Activated CD4-positive, alpha-beta T cell treated with anti-CD3 and anti-CD28 coated beads, Interleukin-2, amount 50 U/mL, for 16 hours (primary cell): ENCODE data around the gene SLC46A1.
"Not testable (repeated sequence)": the region's sequence is repeated elsewhere in the genome, so short reads cannot be mapped to it uniquely, and the experiment has no call there.

Experiments used
- DNase-seq: peaks from one replicate; pipeline ENCODE4 v3.0.0-alpha.2; 2020

Gene SLC46A1

DNA sequence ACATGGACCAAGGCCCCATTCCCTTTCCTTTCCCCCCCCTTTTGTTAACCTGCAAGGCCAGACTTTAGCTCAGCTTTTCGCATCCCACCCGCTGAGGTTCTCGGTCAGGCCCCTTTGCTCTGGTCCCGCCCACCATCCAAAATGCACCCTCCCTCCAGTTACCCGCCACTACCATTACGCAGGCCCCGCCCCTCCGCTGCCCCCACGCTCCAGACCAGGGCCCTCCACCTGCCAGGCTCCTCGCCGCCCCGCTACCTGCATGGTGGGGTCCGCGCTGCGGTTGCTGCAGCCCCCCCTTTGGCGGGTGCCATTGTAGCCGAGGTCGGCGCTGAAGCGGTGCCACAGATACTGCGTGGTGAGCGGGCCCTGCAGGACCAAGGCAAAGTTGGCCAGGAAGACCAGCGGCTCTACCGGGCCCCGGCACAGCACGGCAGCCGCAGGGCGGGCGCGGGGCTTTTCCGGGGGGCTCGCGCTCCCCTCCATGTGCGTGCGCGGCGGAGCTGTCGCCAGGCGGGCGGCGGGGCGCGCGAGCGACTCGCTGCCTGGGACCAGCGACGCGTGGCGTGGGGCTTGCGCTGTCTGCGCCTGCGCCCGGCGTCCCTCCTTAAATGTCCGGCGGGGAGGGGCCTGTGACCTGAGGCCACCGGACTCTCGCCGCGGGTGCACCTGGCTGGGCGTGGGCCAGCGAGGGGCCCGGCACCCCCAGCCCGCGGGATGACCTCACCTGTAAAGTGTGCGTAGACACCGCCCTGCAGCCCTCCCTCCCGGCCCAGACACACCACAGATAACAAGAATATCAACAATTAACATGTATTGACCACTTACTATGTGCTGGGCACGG lies at the start of gene SLC46A1:
Gene SLC46A1 (minus strand): TSS at position 581 of the 841 bp plus-strand sequence. CDS start 98 bp downstream, at position 483.
- peak; percentile 55 for DNase-seq

GRCh38 chr17:28449859-28450258 lies 43.8 kb upstream of the SLC46A1 start:
- DNase-seq, result no peak

- DNase-seq, result no peak
Observed at GRCh38 chr17:28447396-28447760, 41.4 kb upstream of the SLC46A1 start.

- no peak for DNase-seq
Observed at GRCh38 chr17:28446716-28447395, 40.8 kb upstream of the SLC46A1 start.

GRCh38 chr17:28443901-28444638 lies 38.1 kb upstream of the SLC46A1 start:
- no peak for DNase-seq

DNA sequence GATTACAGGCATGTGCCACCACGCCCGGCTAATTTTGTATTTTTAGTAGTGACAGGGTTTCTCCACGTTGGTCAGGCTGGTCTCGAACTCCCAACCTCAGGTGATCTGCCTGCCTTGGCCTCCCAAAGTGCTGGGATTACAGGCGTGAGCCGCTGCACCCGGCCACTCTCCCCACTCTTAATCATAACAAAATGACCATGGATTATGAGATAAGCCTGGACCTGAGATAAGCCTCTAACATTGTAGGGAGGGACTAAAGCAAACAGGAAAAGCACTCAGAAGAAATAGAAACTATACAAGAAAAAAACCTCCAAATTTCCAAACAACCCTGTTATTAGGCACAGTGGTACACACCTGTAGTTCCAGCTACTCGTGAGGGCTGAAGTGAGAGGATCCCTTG lies 28.3 kb upstream of the SLC46A1 start:
- not testable (repeated sequence) for DNase-seq

DNA sequence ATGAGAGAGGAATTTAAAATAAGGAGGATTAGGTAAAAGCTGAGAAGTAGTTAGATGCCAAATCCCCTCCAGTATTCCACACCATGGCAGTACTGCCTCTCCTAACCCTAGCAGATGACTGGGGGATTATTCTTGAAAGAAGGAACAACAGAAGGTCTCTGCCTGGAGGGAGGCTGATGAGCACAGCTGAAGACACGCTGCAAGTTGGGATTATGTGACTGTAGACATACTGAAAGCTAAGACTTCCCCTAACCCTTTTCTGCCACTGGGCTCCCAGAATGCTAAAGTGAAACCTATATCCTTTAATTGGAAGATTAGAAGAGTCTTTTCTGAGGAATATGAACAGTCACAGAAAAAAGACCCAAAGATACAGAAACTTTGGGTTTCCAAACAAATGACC lies 27.7 kb upstream of the SLC46A1 start:
- no peak for DNase-seq

DNA sequence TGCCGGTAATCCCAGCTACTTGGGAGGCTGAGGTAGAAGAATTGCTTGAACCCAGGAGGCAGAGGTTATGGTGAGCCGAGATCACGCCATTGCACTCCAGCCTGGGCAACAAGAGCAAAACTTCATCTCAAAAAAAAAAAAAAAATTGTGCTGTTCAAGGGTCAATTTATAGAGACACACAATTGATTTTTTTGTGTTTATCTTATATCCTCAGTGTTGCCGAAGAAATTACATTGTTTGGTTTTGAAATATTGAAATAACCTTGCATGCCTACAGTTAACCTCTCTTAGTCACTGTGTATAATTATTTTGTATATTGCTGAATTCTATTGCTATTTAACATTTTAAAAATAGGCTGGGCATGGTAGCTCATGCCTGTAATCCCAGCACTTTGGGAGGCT lies 22.0 kb upstream of the SLC46A1 start:
- not testable (repeated sequence) for DNase-seq

- no peak for DNase-seq
Observed at GRCh38 chr17:28427371-28427770, 21.4 kb upstream of the SLC46A1 start.

DNA sequence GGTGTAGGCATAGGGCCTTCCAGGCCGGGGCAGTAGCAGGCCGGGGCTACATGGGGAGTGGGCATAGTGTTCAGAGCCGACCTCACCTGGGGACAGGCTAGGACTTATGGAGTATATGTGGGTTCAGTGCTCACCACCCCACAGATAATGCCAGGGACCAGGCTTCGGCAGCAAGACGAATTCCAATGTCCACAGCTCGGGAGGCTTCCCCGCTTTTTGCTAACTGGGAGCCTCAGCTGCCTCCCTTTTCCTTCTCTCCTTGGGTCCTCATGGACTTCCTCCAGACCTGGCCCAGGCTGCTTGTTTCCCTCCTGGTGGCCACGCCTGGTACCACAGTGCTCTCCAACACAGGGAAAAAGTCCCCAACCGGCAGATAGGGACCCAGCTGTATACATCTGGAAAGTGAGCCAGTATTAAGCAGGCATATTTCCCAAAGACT lies 20.1 kb upstream of the SLC46A1 start:
- DNase-seq, result no peak

GRCh38 chr17:28425206-28425605 lies 19.2 kb upstream of the SLC46A1 start:
- DNase-seq, result no peak

DNA sequence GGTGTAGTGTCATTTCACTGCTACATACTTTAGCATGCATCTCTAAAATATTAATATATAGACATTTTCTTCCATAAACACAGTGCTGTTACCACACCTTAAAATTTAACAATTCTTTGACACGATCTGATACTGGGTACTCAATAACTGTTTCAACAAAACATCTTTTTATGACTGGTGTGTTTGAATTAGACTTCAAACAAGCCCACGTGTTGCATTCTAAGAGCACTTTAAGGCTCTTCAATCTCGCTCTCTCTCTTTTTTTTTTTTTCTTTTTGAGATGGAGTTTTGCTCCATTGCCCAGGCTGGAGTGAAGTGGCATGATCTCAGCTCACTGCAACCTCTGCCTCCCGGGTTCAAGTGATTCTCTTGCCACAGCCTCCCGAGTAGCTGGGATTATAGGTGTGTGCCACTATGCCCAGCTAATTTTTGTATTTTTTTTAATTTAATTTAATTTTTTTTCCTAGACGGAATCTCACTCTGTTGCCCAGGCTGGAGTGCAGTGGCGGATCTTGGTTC lies 15.8 kb upstream of the SLC46A1 start:
- DNase-seq, result no peak

DNA sequence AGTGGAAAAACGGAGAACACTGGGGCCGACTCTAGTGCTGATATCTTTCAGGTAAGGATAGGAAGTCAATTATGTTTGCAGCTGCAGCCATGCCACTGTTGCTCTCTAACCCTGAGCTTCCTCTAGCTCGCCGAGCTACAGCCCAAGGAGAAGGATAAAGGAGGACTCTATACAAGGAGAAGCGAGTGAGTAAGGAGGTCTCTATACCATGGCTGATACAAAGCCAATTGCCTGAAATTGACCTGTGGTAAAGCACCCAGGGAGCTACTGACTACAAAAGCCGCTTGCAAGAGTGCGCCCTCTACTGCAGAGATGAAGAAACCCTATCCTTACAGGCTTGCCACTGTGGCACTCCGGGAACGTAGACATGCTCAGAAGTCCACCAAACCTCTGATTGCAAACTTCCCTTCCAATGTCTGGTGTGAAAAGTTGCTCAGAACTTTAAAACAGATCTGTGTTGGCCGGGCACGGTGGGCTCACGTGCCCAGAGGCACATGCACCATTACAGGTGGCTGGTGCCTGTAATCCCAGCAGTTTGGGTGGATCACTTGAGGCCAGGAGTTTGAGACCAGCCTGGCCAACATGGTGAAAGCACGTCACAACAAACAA lies 10.8 kb upstream of the SLC46A1 start:
- peak; percentile 75 for DNase-seq

GRCh38 chr17:28415886-28416285 lies 9.9 kb upstream of the SLC46A1 start:
- DNase-seq, result no peak

- no peak for DNase-seq
Observed at GRCh38 chr17:28413804-28414203, 7.8 kb upstream of the SLC46A1 start.

DNA sequence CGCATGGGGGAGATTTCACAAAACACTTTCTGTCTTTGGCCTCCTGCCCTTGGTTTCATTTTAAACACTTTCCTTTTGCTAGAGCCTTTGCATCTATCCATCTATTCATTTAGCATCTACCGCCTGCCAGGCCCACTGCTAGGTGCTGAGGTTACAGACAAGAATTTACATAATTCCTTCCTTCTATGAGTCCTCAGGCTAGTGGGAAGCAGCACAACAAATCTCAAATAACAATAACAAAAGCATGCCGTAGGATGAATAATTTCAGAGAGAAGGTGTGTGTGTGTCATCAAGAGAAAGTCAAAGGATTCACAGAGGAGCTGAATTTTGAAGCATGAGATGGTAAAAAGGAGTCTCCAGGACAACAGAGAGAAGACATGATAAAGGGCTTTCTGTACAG lies 6.1 kb upstream of the SLC46A1 start:
- no peak for DNase-seq

- no peak for DNase-seq
Observed at GRCh38 chr17:28407974-28408306, 1.9 kb upstream of the SLC46A1 start.

DNA sequence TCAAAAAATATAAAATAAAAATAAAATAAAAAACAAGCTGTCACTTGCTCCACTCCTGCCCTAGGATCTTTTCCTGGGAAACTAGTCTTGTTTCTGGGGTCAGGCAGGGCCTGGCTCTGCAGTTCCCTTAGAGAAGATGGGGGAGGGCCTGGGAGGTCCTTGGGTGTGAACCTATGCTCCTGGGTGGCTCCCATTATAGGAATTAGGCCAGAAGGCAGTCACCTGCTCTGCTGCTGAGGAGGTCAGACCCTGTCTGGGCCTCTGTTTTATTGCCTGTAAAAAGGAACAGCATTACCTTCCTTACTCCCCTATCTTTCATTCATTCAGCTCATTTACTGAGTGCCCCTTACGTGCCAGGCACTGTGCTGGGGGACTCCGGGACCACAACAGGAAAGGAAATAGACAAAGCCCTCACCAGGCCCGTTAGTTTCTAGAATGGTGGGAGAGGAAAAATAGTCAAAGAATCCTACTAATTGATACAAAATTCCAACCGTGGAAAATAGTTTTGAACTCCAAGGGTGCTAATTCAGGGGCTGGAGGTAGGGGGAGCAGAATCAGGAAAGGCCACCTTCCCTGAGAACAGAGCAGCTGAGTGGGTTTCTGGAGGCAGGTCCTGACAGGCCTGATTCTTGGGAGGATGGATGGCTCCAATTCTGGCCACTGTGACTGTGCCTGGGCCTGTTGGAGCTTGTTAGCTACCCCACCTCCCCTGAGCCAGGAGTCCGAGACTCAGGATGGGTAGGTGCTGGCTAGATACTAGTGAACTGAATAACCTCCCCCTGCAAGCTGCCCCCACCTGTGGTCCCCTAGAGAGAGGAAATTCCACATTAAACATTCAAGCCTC lies 1.3 kb upstream of the SLC46A1 start:
- DNase-seq, result no peak

- no peak for DNase-seq
Observed at GRCh38 chr17:28406473-28406814, 432 bp upstream of the SLC46A1 start.

DNA sequence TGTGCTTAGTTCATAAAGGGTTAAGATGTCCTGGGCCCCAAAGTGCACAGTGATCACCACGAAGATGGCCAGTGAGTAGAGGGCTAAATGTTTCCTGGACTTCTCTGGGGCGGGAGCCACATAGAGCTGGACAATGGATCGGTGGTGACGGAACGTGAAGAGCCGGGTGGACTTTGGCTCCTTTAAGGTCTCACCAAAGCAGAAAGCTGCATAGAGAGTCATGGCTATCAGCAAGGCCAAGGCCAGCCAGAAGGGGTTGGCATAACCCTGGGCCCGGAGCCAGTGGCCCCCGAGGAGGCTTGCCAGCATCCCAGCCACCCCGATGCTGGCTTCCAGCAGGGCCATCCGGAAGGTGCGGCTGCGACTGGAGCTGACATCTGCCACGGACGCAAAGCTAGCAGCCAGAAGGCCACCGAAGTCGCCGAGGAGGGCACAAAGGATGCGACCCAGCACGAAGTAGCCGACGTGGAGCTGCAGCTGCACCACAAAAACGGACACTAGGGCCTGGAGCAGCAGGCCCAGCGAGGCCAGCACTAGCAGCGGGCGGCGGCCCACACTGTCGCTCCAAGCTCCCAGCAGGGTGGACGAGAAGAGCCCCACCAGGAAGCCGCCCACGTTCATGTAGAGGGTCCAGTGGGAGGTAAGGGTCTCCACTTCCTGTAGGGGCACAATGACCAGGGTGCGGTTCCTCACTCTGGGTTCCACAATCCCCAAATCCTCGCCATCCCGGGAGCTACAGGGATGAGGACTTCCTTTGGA lies 1.0 kb downstream of the SLC46A1 start:
- DNase-seq, result no peak

DNA sequence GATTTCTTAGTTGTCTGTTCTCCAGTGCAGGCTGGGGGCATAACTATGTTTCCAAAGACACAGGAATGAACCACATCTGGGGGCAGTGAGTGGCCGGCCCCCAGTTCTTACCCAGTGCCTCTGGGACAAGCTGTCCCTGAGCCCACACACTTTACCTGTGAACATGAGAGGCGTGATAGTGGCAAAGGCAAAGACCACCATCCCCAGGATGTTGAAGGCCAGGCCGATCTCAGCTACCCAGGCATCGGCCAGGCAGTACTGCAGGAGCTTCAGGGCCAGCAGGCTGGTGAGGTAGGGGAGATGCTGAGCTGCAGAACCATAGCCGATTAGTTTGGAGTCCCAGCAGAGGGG lies 1.6 kb downstream of the SLC46A1 start:
- no peak for DNase-seq

GRCh38 chr17:28404007-28404406 lies 2.0 kb downstream of the SLC46A1 start:
- DNase-seq, result no peak
